Measurements from ENCODE around the gene GINS3. TPM values are rescaled to one million over a fixed set of nuclear protein-coding genes. Genes with fewer than 3 reads are reported as not detected.
"Not testable (repeated sequence)": the region's sequence is repeated elsewhere in the genome, so short reads cannot be mapped to it uniquely, and the experiment has no call there.

GINS3 gene
- total and polyA plus RNA-seq, 11 donors = 3.9 to 20.2 (median 7.1) TPM

DNA sequence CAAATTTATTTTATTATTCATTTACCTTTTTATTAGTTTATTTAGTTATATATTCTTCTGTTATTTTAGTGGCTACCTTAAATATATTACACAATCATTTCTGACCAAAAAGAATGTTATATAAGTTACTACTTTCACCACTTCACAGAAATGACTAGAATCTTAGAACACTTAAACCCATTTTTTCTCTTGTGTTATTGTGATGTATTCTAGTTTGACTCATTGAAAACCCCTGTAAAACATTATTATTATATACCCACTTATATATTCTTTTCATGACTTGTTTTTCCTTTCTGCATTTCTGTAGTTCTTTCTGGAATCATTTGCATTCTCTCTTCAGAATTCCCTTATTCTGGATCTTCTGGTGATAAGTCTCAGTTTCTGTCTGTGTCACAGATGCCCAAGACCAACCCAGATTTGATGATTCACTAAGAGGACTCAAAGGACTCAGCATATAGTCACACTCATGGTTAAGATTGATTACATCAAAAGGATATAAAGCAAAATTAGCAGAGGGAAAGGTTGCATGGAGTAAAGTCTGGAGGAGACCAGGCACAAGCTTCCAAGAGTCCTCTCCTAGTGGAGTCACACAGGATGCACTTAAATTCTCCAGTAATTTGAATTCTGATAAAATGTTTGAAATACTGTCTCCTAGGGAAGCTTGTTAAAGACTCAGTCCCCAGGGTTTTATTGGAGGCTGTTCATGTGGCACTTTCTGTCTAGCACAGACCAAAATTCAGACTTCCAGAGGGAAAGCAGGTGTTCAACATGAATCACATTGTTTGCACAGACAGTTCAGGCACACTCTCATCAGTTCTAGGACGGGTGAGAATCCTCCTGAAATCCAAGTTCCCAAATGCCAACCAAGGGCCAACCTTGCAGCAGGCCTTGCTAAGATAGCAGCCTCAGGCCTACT lies 7.7 kb downstream of the GINS3 start:
- ATAC-seq (no peak), DNase-seq (no peak)
- Histone ChIP-seq H3K4me3 (no peak overlapping the region), H3K27ac (no peak overlapping the region), H3K27me3 (no peaks in the 10 kb centered on the region), H3K9me3 (no peaks in the 10 kb centered on the region), H3K36me3 (peaks cover 0 to 17% (median 5%) of the 10 kb centered on the region in 9 donors), H3K4me1 (peaks cover 0 to 6% (median 0%) of the 10 kb centered on the region in 12 donors)
- intact Hi-C loops (cut with DNase I) = no loop called here
- TF ChIP-seq, protein P1, sequence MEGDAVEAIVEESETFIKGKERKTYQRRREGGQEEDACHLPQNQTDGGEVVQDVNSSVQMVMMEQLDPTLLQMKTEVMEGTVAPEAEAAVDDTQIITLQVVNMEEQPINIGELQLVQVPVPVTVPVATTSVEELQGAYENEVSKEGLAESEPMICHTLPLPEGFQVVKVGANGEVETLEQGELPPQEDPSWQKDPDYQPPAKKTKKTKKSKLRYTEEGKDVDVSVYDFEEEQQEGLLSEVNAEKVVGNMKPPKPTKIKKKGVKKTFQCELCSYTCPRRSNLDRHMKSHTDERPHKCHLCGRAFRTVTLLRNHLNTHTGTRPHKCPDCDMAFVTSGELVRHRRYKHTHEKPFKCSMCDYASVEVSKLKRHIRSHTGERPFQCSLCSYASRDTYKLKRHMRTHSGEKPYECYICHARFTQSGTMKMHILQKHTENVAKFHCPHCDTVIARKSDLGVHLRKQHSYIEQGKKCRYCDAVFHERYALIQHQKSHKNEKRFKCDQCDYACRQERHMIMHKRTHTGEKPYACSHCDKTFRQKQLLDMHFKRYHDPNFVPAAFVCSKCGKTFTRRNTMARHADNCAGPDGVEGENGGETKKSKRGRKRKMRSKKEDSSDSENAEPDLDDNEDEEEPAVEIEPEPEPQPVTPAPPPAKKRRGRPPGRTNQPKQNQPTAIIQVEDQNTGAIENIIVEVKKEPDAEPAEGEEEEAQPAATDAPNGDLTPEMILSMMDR (IDR thresholded peaks at IDR 0.05) = no peak
- TF ChIP-seq POLR2A (IDR thresholded peaks at IDR 0.05) = no peak
- WGBS, 4 donors = 81 to 97% (median 84%) methylated on average over 1 of the region's 1 CpG

DNA sequence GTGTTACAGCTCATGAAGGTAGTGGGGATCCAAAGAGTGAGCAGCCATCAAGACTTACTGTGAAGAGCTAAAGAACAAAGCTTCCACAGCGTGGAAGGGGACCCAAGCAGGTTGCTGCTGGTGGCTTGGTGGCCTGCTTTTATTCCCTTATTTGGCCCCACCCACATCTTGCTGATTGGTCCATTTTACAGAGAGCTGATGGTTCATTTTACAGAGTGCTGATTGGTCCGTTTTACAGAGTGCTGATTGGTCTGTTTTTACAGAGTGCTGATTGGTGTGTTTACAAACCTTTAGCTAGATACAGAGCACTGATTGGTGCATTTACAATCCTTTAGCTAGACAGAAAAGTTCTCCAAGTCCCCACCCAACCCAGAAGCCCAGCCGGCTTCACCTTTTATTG lies 9.0 kb downstream of the GINS3 start:
- DNase-seq; H3K27ac ChIP-seq; H3K9me3 ChIP-seq; intact Hi-C loops (cut with DNase I); ATAC-seq; H3K4me3 ChIP-seq; H3K27me3 ChIP-seq: not testable (repeated sequence)
- peaks cover 0 to 12% (median 0%) of the 10 kb centered on the region in 12 donors for H3K4me1 ChIP-seq
- 94 to 99% (median 98%) methylated on average over 3 of the region's 3 CpGs for WGBS, 4 donors
- peaks cover 0 to 19% (median 5%) of the 10 kb centered on the region in 9 donors for H3K36me3 ChIP-seq

DNA sequence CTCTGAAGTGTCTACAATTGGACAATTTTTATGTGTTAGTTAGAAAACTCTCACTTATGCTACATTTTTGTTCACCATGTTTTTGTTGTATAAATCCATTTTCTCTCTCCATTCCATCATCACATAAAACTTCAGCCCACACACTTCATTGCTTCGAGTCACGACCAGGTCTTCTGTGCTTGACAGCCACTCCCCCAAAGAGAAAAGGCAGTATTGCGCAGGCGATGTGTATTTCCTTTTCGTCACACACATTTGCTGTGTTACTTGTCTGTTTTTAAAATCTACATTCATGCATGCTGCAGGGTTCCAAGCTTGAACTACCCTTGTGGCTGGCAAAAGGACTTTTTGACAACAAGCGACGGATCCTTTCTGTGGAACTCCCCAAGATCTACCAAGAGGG lies 10.5 kb downstream of the GINS3 start:
- Histone ChIP-seq H3K36me3 (peaks cover 0 to 19% (median 5%) of the 10 kb centered on the region in 9 donors), H3K4me1 (peaks cover 0 to 12% (median 0%) of the 10 kb centered on the region in 12 donors), H3K9me3 (no peaks in the 10 kb centered on the region), H3K27ac (no peak overlapping the region), H3K4me3 (no peak overlapping the region), H3K27me3 (no peaks in the 10 kb centered on the region)
- ATAC-seq (no peak), DNase-seq (no peak)
- 91 to 95% (median 93%) methylated on average over 7 of the region's 7 CpGs for WGBS, 4 donors
- intact Hi-C loops (cut with DNase I) = no loop called here
- no peak for TF ChIP-seq POLR2A (IDR thresholded peaks at IDR 0.05)
- TF ChIP-seq, protein P1 (IDR thresholded peaks at IDR 0.05) = no peak

DNA sequence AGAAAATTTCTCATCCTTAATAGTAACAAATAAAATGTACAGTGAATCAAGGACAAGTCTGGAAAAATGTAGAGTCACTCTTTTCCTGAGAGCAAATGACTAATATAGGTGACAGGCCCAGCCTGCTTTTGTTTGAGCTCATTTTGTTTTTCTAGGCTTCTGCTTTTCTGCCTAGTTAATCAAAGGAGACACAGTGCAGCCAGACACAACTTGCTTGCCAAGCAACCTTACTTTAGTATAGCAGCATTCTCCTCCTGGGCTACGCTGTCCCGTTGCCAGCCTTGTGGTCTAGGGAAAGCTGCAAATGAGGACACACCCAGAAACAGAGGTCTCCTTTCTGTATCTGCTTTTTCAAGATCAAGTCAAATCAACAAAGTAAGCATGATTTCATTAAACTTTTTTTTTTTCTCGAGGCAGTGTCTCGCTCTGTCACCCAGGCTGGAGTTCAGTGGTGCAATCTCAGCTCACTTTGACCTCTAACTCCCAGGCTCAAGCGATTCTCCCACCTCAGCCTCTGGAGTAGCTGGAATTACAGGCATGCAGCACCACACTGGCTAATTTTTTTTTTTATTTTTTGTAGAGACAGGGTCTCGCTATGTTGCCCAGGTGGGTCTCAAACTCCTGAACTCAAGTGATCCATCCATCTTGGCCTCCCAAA lies 17.2 kb downstream of the GINS3 start:
- Histone ChIP-seq H3K4me1 (peaks cover 0 to 49% (median 8%) of the 10 kb centered on the region in 12 donors), H3K27me3 (no peaks in the 10 kb centered on the region), H3K4me3 (no peak overlapping the region), H3K9me3 (no peaks in the 10 kb centered on the region), H3K27ac (peak overlapping the region; percentile 31 to 98 (median 82)), H3K36me3 (peaks cover 0 to 10% (median 5%) of the 10 kb centered on the region in 9 donors)
- 56 to 65% (median 61%) methylated on average over 6 of the region's 6 CpGs for WGBS, 4 donors
- peak; percentile 48 to 81 (median 76) for ATAC-seq
- TF ChIP-seq, protein P1 (IDR thresholded peaks at IDR 0.05) = no peak
- TF ChIP-seq POLR2A (IDR thresholded peaks at IDR 0.05) = no peak
- DNase-seq = peak in 4 of 5 donors; percentile 46 to 75 (median 63)
- intact Hi-C loops (cut with DNase I) = loop anchor here in 3 of 10 donors (5.0 kb wide), 3 partner anchors 57 to 73 kb away; no protein-coding TSS in a partner anchor

Data from heart left ventricle (tissue), 16 donors.